Heart left ventricle (tissue), 13 donors: ENCODE data around the gene LRRC1.

ENCODE experiments used
- POLR2A ChIP-seq, 2 donors: fragments of 450-650 bp; IDR thresholded peaks; one replicate each; pipeline ENCODE4 v1.6.1; 2017; ENCODE audit warnings: antibody characterized with exemption in 2 of 2, mild to moderate bottlenecking in 2 of 2, moderate library complexity in 2 of 2
- TF ChIP-seq, protein P1 (sequence below), 12 donors: fragments of 200-600 bp; sonication (generic) in 4 of 12; IDR thresholded peaks; one replicate each; pipeline versions ENCODE4 v1.5.0 to v1.8.0; 2018 to 2022; ENCODE audit warnings: antibody characterized with exemption in 12 of 12, mild to moderate bottlenecking in 5 of 12
- donor health status: ischemic (EF 13 %, LVEDD 7.1; RV severe dilation, severe dysfunction).
- donor health status: DM: no; HTN: yes; CAD: no.
- donor health status: DM: no; HTN: no; CAD: no.
- donor health status: ischemic (EF 25% LVEDD 6.9; RV normal size, moderate dysfunction).
- donor health status: ischemic (EF 25% LVEDD 5.7; RV mildly dilated, moderate dysfunction).
- donor health status: ischemic (EF 35%, LVEDD 5.7; RV mildly dilated, moderate dysfunction).
- donor health status: nonischemic (EF 11% LVEDD 7.7; RV severe dilation, severe dysfunction).
- donor health status: DM: yes; HTN: yes; CAD: no.
- donor health status: PGD.
- donor health status: ischemic (EF 29% LVEDD 5.4; RV normal size, mild dysfunction).
- donor health status: nonischemic (EF 23%, LVEDD 6.1; RV moderate dilation, normal function).

DNA sequence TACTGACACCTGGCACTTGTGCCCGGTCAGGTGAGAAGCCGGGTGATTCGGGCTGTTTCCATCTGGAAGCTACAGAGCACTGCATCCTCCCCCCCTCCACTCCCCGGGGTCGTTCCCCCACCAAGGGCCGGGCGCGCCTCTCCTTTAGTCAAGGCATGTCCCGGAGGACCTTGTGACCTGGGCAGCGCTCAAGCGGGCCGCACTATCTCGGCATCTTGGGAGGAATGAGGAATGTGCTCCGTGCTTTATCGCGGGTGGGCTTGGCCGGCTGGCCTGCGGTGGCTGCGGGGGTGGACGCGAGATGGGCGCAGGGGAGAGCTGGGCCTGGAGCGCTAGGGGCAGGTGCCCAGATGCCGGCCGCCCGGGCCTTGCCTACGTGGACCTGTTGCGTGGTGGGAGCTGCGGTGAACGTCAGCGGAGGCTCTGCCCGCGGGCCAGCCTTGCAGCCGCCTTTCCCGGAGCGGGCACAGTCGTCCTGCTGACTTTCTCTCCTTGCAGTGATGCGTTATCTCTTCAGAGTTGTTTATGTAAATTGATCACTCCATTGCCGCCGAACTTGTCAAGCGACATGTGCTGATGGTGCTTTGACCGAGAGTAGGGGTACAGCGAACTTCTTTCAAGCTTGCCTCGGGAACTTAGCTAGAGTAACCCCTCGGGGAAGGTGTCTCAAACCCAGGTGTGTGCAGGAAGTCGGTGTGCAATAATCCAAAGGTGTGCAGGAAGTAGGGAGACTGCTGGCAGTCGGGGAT, 1.1 kb downstream of the LRRC1 start:
- TF ChIP-seq, protein P1, sequence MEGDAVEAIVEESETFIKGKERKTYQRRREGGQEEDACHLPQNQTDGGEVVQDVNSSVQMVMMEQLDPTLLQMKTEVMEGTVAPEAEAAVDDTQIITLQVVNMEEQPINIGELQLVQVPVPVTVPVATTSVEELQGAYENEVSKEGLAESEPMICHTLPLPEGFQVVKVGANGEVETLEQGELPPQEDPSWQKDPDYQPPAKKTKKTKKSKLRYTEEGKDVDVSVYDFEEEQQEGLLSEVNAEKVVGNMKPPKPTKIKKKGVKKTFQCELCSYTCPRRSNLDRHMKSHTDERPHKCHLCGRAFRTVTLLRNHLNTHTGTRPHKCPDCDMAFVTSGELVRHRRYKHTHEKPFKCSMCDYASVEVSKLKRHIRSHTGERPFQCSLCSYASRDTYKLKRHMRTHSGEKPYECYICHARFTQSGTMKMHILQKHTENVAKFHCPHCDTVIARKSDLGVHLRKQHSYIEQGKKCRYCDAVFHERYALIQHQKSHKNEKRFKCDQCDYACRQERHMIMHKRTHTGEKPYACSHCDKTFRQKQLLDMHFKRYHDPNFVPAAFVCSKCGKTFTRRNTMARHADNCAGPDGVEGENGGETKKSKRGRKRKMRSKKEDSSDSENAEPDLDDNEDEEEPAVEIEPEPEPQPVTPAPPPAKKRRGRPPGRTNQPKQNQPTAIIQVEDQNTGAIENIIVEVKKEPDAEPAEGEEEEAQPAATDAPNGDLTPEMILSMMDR (IDR thresholded peaks at IDR 0.05): no peak
- no peak for TF ChIP-seq POLR2A (IDR thresholded peaks at IDR 0.05)
